ENCODE results near the gene VDAC2. TPM values are rescaled to one million over a fixed set of nuclear protein-coding genes. Genes with fewer than 3 reads are reported as not detected.
"Not testable (repeated sequence)": the region's sequence is repeated elsewhere in the genome, so short reads cannot be mapped to it uniquely, and the experiment has no call there.

The VDAC2 gene
- total RNA-seq, 1 experiment from 2014 or later: 328 TPM

DNA sequence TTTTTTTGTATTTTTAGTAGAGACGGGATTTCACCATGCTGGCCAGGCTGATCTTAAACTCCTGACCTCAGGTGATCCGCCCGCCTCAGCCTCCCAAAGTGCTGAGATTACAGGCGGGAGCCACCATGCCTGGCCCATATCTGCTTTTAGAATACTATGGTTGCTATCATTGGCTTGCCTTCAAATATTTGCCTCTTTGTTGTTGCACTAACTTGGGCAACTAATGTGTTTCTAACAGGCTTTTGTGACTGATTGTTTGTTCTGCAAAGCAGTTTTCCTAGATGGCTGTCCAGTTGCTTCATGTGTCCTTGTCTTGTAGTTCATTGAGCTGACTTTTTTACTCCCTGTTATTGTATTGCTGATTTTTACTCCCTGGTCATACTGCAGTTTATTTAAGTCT, 9.7 kb downstream of the VDAC2 start:
- no peak for TF ChIP-seq EZH2 (IDR thresholded peaks at IDR 0.05; ENCODE audit: borderline replicate concordance, low read depth, low read length, poor library complexity, severe bottlenecking)
- Histone ChIP-seq H3K9me3 (ENCODE audit: low read depth, low read length, poor library complexity, severe bottlenecking) (no peaks in the 10 kb centered on the region), H3K27ac (ENCODE audit: low read depth, low read length, poor library complexity, severe bottlenecking) (no peak overlapping the region), H3K27me3 (replicated peaks; ENCODE audit: insufficient read depth, low read depth, low read length, poor library complexity) (no peaks in the 10 kb centered on the region), H3K4me3 (ENCODE audit: low read depth, low read length, poor library complexity, severe bottlenecking) (no peak overlapping the region), H3K4me1 (ENCODE audit: insufficient read depth, low read length, poor library complexity, severe bottlenecking) (no peaks in the 10 kb centered on the region), H3K36me3 (ENCODE audit: insufficient read depth, low read length, poor library complexity, severe bottlenecking) (peaks cover 95% of the 10 kb centered on the region)
- no TSS peak for BruUV-seq (replicated peaks)
- POLR2A ChIA-PET (ENCODE audit: low non-redundant PET): no interaction called here
- intact Hi-C loops (cut with micrococcal nuclease; ENCODE audit: unreplicated experiment): no loop called here
- no peak for DNase-seq (ENCODE audit: low spot score)
- CTCF ChIA-PET: no interaction called here

DNA sequence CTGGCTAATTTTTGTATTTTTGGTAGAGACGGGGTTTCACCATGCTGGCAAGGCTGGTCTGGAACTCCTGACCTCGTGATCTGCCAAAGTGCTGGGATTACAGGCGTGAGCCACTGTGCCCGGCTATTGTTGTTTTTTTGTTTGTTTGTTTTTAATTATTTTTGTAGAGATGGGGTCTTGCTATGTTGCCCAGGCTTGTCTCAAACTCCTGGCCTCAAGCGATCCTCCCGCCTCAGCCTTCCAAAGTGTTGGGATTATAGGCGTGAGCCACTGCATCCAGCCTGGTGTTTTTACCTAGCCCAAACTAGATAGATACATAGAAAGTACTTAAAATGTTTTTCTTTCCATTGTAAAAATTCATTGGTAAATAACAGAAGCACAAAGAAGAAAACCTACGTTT, 10.9 kb downstream of the VDAC2 start:
- BruUV-seq (replicated peaks); H3K9me3 ChIP-seq (ENCODE audit: low read depth, low read length, poor library complexity, severe bottlenecking); POLR2A ChIA-PET (ENCODE audit: low non-redundant PET); intact Hi-C loops (cut with micrococcal nuclease; ENCODE audit: unreplicated experiment); H3K4me3 ChIP-seq (ENCODE audit: low read depth, low read length, poor library complexity, severe bottlenecking); H3K4me1 ChIP-seq (ENCODE audit: insufficient read depth, low read length, poor library complexity, severe bottlenecking); H3K27ac ChIP-seq (ENCODE audit: low read depth, low read length, poor library complexity, severe bottlenecking); DNase-seq (ENCODE audit: low spot score); CTCF ChIA-PET; H3K27me3 ChIP-seq (replicated peaks; ENCODE audit: insufficient read depth, low read depth, low read length, poor library complexity): not testable (repeated sequence)
- peaks cover 95% of the 10 kb centered on the region for H3K36me3 ChIP-seq (ENCODE audit: insufficient read depth, low read length, poor library complexity, severe bottlenecking)

DNA sequence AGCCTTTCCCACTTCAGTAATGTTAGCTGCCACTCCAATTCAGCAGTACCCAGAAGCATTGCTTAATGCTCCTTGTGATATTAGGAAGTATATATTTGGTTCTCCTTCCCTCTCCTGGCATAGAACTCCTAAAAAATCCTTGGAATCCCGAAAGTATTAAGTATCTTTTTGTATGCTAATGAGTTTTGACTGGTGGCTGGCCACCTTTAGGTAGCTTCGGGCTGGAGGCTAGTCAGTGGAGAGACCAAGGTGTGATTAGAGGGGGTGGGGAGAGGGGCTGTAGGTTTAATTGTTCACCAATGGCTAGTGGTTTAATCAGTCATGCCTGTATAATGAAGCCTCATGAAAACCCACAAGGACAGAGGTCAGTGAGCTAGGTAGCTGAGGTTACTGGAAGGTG, 12.9 kb downstream of the VDAC2 start:
- POLR2A ChIA-PET (ENCODE audit: low non-redundant PET): no interaction called here
- no peaks in the 10 kb centered on the region for H3K27me3 ChIP-seq (replicated peaks; ENCODE audit: insufficient read depth, low read depth, low read length, poor library complexity)
- no peaks in the 10 kb centered on the region for H3K9me3 ChIP-seq (ENCODE audit: low read depth, low read length, poor library complexity, severe bottlenecking)
- H3K4me1 ChIP-seq (ENCODE audit: insufficient read depth, low read length, poor library complexity, severe bottlenecking): no peaks in the 10 kb centered on the region
- intact Hi-C loops (cut with micrococcal nuclease; ENCODE audit: unreplicated experiment): no loop called here
- TF ChIP-seq, protein P1, sequence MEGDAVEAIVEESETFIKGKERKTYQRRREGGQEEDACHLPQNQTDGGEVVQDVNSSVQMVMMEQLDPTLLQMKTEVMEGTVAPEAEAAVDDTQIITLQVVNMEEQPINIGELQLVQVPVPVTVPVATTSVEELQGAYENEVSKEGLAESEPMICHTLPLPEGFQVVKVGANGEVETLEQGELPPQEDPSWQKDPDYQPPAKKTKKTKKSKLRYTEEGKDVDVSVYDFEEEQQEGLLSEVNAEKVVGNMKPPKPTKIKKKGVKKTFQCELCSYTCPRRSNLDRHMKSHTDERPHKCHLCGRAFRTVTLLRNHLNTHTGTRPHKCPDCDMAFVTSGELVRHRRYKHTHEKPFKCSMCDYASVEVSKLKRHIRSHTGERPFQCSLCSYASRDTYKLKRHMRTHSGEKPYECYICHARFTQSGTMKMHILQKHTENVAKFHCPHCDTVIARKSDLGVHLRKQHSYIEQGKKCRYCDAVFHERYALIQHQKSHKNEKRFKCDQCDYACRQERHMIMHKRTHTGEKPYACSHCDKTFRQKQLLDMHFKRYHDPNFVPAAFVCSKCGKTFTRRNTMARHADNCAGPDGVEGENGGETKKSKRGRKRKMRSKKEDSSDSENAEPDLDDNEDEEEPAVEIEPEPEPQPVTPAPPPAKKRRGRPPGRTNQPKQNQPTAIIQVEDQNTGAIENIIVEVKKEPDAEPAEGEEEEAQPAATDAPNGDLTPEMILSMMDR (conservative IDR thresholded peaks at IDR 0.05; ENCODE audit: low read depth, low read length): no peak
- TF ChIP-seq EZH2 (IDR thresholded peaks at IDR 0.05; ENCODE audit: borderline replicate concordance, low read depth, low read length, poor library complexity, severe bottlenecking): no peak
- H3K4me3 ChIP-seq (ENCODE audit: low read depth, low read length, poor library complexity, severe bottlenecking): no peak overlapping the region
- no peak for DNase-seq (ENCODE audit: low spot score)
- CTCF ChIA-PET: no interaction called here
- H3K36me3 ChIP-seq (ENCODE audit: insufficient read depth, low read length, poor library complexity, severe bottlenecking): peaks cover 84% of the 10 kb centered on the region
- BruUV-seq (replicated peaks): no TSS peak
- H3K27ac ChIP-seq (ENCODE audit: low read depth, low read length, poor library complexity, severe bottlenecking): peak overlapping the region; percentile 49

DNA sequence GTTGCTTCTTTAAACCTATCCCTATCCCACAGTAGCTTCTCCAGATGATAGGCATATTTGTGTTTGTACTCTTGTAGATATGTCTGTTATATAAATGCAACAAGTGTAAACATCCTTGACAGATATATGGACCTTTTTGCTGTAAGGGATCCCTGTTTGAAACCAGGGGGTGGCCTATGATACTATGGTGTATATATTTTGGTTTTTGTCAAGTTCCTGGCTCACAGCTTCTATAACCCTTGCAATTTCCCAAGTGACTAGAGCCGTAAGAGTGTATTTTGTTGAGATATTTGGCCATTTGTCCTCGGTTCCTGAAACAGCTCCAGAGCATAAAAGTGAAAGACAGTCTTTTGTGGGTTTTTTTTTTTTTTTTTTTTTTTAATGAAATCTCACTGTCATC, 15.5 kb downstream of the VDAC2 start:
- peaks cover 88% of the 10 kb centered on the region for H3K36me3 ChIP-seq (ENCODE audit: insufficient read depth, low read length, poor library complexity, severe bottlenecking)

More for the DNA sequence above, 15.5 kb downstream of the VDAC2 start:
- Histone ChIP-seq H3K27me3 (replicated peaks; ENCODE audit: insufficient read depth, low read depth, low read length, poor library complexity) (no peaks in the 10 kb centered on the region), H3K9me3 (ENCODE audit: low read depth, low read length, poor library complexity, severe bottlenecking) (no peaks in the 10 kb centered on the region), H3K4me1 (ENCODE audit: insufficient read depth, low read length, poor library complexity, severe bottlenecking) (no peaks in the 10 kb centered on the region), H3K27ac (ENCODE audit: low read depth, low read length, poor library complexity, severe bottlenecking) (no peak overlapping the region), H3K4me3 (ENCODE audit: low read depth, low read length, poor library complexity, severe bottlenecking) (no peak overlapping the region)
- no TSS peak for BruUV-seq (replicated peaks)
- CTCF ChIA-PET: no interaction called here
- POLR2A ChIA-PET (ENCODE audit: low non-redundant PET): interaction anchor here (0.6 kb wide), 1 partner anchor 176 kb away, joined by 8 read pairs; no protein-coding TSS in a partner anchor
- intact Hi-C loops (cut with micrococcal nuclease; ENCODE audit: unreplicated experiment): no loop called here
- DNase-seq (ENCODE audit: low spot score): no peak
- no peak for TF ChIP-seq EZH2 (IDR thresholded peaks at IDR 0.05; ENCODE audit: borderline replicate concordance, low read depth, low read length, poor library complexity, severe bottlenecking)
- TF ChIP-seq, protein P1 (conservative IDR thresholded peaks at IDR 0.05; ENCODE audit: low read depth, low read length): no peak
